ENCODE results near the gene OR2T29.
"Not testable (repeated sequence)": the region's sequence is repeated elsewhere in the genome, so short reads cannot be mapped to it uniquely, and the experiment has no call there.

DNA sequence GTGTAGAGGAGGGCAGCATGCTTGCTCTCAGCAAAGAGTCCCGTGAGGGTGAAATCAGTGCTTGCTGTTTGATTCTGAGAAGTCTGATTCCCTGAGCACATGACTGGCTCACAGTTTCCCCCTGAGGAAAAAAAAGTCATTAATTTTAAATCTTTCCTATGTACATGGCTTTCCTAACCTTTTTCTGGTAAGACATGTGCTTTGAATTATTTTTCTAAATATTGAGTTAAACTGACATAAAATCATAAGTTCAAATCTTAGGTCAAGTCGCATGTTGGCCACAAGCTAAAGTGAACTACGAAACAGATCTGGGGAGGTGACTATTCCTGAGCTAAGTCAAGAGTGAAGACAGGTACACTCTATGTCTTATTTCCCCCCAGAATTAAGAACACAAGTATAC is 12.1 kb upstream of the OR2T29 start, which contains the start of gene OR2T34:
- TF ChIP-seq TARDBP (CRISPR knock-in tag; IDR thresholded peaks at IDR 0.05): not testable (repeated sequence)
- TF ChIP-seq, protein P1, sequence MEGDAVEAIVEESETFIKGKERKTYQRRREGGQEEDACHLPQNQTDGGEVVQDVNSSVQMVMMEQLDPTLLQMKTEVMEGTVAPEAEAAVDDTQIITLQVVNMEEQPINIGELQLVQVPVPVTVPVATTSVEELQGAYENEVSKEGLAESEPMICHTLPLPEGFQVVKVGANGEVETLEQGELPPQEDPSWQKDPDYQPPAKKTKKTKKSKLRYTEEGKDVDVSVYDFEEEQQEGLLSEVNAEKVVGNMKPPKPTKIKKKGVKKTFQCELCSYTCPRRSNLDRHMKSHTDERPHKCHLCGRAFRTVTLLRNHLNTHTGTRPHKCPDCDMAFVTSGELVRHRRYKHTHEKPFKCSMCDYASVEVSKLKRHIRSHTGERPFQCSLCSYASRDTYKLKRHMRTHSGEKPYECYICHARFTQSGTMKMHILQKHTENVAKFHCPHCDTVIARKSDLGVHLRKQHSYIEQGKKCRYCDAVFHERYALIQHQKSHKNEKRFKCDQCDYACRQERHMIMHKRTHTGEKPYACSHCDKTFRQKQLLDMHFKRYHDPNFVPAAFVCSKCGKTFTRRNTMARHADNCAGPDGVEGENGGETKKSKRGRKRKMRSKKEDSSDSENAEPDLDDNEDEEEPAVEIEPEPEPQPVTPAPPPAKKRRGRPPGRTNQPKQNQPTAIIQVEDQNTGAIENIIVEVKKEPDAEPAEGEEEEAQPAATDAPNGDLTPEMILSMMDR (CRISPR knock-in tag; IDR thresholded peaks at IDR 0.05): not testable (repeated sequence)
